Ishikawa (cell line): Measurements from ENCODE around the gene TMPRSS4.

Experiments
- CEBPB ChIP-seq: IDR thresholded peaks from 2 replicates; pipeline ENCODE4 v1.6.1; 2012
- CREB1 ChIP-seq: IDR thresholded peaks from 2 replicates; pipeline ENCODE4 v1.6.1; 2012; ENCODE audit warnings: low read depth
- EGR1 ChIP-seq: IDR thresholded peaks from 2 replicates; pipeline ENCODE4 v1.6.1; 2012
- EP300 ChIP-seq: IDR thresholded peaks from 2 replicates; pipeline ENCODE4 v1.6.1; 2012; ENCODE audit warnings: borderline replicate concordance
- FOXM1 ChIP-seq: IDR thresholded peaks from 2 replicates; pipeline ENCODE4 v1.6.1; 2012; ENCODE audit warnings: low read depth, borderline replicate concordance
- NFIC ChIP-seq: IDR thresholded peaks from 2 replicates; pipeline ENCODE4 v1.6.1; 2012
- RAD21 ChIP-seq: IDR thresholded peaks from 2 replicates; pipeline ENCODE4 v1.6.1; 2012; ENCODE audit warnings: low read depth
- TAF1 ChIP-seq: IDR thresholded peaks from 2 replicates; pipeline ENCODE4 v1.6.1; 2012; ENCODE audit warnings: low read depth, mild to moderate bottlenecking
- TCF12 ChIP-seq: IDR thresholded peaks from 2 replicates; pipeline ENCODE4 v1.6.1; 2012; ENCODE audit warnings: low read depth
- TEAD4 ChIP-seq: IDR thresholded peaks from 2 replicates; pipeline ENCODE4 v1.6.1; 2012
- YY1 ChIP-seq: IDR thresholded peaks from 2 replicates; pipeline ENCODE4 v1.6.1; 2012; ENCODE audit warnings: low read depth
- ZBTB7A ChIP-seq: IDR thresholded peaks from 2 replicates; pipeline ENCODE4 v1.6.1; 2012; ENCODE audit warnings: low read depth
- TF ChIP-seq, protein P1 (sequence below): IDR thresholded peaks from 2 replicates; pipeline ENCODE4 v1.6.1; 2012
- TF ChIP-seq, protein P2 (sequence below): IDR thresholded peaks from 2 replicates; pipeline ENCODE4 v1.6.1; 2012; ENCODE audit warnings: low read depth, mild to moderate bottlenecking
- TF ChIP-seq, protein P3 (sequence below): IDR thresholded peaks from 2 replicates; pipeline ENCODE4 v1.6.1; 2012

The TMPRSS4 gene

DNA sequence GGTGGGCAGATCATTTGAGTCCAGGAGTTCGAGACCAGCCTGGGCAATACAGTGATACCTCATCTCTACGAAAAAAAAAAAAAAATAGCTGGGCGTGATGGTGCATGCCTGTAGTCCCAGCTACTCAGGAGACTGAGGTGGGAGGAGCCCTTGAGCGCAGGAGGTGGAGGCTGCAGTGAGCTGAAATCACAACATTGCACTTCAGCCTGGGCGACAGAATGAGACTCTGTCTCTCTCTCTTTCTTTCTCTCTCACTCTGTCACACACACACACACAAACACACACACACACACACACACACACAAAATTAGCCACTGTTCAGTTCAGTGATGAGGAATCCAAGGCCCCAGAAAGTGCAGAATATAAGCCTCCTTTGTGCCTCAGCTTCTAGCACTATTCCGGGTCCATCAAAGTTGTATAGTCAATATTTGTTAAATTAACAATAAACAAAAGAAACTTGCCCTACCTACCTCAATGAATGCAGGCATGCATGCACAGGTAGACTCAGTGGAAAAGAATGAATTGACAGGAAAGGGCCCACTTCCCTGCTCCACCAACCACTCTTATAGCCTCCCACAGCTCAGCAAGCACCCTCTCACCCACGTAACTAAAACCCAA, 13.8 kb downstream of the TMPRSS4 start:
- TF ChIP-seq FOXM1 (no peak), TEAD4 (no peak)

DNA sequence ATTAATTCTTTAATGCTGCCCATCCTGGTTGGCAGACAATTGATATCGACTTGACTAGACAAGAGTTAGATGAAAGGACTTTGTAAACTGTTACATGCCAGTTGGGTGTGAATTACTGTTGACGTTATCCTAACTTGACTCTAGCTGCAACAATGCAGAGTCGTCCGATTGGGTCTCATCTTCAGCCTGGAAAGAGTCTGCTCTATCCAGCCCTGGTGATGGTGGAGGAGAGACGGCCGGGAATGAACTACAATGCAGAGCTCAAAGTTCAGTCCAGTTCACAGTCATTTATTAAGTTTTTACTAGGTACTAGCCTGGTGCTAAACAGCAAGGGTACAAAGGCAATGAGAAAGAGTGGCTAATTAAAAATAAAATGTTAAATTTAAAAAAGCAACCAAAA, 14.8 kb downstream of the TMPRSS4 start:
- TF ChIP-seq TCF12 (no peak), FOXM1 (no peak), TAF1 (no peak), CEBPB (no peak), TEAD4 (no peak), EP300 (no peak), CREB1 (no peak), YY1 (no peak), EGR1 (no peak), ZBTB7A (no peak), NFIC (no peak)
- TF ChIP-seq, protein P1, sequence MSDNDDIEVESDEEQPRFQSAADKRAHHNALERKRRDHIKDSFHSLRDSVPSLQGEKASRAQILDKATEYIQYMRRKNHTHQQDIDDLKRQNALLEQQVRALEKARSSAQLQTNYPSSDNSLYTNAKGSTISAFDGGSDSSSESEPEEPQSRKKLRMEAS = no peak
- TF ChIP-seq, protein P2, sequence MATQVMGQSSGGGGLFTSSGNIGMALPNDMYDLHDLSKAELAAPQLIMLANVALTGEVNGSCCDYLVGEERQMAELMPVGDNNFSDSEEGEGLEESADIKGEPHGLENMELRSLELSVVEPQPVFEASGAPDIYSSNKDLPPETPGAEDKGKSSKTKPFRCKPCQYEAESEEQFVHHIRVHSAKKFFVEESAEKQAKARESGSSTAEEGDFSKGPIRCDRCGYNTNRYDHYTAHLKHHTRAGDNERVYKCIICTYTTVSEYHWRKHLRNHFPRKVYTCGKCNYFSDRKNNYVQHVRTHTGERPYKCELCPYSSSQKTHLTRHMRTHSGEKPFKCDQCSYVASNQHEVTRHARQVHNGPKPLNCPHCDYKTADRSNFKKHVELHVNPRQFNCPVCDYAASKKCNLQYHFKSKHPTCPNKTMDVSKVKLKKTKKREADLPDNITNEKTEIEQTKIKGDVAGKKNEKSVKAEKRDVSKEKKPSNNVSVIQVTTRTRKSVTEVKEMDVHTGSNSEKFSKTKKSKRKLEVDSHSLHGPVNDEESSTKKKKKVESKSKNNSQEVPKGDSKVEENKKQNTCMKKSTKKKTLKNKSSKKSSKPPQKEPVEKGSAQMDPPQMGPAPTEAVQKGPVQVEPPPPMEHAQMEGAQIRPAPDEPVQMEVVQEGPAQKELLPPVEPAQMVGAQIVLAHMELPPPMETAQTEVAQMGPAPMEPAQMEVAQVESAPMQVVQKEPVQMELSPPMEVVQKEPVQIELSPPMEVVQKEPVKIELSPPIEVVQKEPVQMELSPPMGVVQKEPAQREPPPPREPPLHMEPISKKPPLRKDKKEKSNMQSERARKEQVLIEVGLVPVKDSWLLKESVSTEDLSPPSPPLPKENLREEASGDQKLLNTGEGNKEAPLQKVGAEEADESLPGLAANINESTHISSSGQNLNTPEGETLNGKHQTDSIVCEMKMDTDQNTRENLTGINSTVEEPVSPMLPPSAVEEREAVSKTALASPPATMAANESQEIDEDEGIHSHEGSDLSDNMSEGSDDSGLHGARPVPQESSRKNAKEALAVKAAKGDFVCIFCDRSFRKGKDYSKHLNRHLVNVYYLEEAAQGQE = no peak
- TF ChIP-seq, protein P3, sequence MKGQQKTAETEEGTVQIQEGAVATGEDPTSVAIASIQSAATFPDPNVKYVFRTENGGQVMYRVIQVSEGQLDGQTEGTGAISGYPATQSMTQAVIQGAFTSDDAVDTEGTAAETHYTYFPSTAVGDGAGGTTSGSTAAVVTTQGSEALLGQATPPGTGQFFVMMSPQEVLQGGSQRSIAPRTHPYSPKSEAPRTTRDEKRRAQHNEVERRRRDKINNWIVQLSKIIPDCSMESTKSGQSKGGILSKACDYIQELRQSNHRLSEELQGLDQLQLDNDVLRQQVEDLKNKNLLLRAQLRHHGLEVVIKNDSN = no peak

DNA sequence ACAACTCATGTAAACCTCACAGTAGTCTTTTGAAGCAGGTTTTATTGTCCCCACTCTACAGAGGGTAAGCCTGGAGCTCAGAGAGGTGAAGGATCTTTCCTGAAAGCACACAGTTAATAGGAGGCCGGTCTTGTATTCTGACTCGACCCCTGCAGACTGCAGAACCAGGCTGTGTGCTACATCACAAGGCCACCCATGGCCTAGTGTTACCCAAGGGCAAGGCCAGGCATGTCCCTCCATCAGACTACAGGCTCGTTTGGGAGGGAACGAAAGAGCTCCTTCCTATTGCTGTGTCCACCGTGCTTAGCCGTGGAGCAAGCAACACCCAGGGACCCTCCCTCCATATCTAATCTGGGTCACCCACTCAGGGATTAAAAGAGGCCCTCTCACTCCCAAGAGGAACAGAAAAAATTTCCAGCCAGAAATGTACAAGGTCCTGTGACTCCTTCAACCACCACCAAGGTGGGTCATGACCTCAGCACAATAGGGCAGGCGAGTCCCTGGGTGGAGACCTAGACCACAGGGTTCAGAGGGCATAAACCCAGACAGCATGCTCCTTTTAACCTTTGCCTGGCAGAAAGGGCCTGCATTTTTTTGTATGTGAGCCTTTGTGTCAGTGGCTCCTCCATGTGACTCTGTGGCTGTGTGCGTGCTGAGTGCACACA, 16.2 kb downstream of the TMPRSS4 start:
- TF ChIP-seq TCF12 = no peak
- TF ChIP-seq RAD21 = no peak
- TF ChIP-seq EGR1 = no peak
- TF ChIP-seq, protein P2 = no peak
- TF ChIP-seq EP300 = no peak
- TF ChIP-seq YY1 = no peak
- TF ChIP-seq, protein P1 = no peak
- no peak for TF ChIP-seq ZBTB7A
- no peak for TF ChIP-seq TEAD4
- TF ChIP-seq TAF1 = no peak
- no peak for TF ChIP-seq CEBPB
- TF ChIP-seq CREB1 = no peak
- TF ChIP-seq, protein P3 = no peak
- no peak for TF ChIP-seq FOXM1
- TF ChIP-seq NFIC = no peak

DNA sequence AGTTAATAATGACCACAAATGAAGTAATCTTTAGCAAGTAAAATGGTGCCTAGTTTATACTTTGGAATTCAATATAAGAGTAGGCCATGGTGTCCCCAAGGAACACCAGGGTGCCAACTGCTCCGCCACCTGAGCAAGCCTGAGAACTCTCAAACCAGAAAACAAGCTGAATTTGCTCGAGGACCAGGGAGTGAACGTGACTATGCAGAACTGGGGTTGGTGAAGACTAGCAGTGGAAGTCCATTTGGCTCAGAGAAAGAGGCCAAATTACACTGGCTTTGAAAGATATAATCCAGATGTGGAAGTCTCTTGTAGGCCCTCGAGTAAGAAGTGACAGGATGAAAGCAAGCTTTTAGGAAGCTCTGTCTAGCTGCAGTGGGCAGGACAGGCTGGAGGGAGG, 18.6 kb downstream of the TMPRSS4 start:
- TF ChIP-seq TAF1 = no peak
- no peak for TF ChIP-seq NFIC
- TF ChIP-seq TCF12 = no peak
- TF ChIP-seq, protein P1 = no peak
- no peak for TF ChIP-seq RAD21
- no peak for TF ChIP-seq CREB1
- TF ChIP-seq, protein P2 = no peak
- no peak for TF ChIP-seq CEBPB
- no peak for TF ChIP-seq YY1
